ENCODE data around the gene DHX32. TPM values are rescaled to one million over a fixed set of nuclear protein-coding genes. Genes with fewer than 3 reads are reported as not detected.

Gene DHX32, protein sequence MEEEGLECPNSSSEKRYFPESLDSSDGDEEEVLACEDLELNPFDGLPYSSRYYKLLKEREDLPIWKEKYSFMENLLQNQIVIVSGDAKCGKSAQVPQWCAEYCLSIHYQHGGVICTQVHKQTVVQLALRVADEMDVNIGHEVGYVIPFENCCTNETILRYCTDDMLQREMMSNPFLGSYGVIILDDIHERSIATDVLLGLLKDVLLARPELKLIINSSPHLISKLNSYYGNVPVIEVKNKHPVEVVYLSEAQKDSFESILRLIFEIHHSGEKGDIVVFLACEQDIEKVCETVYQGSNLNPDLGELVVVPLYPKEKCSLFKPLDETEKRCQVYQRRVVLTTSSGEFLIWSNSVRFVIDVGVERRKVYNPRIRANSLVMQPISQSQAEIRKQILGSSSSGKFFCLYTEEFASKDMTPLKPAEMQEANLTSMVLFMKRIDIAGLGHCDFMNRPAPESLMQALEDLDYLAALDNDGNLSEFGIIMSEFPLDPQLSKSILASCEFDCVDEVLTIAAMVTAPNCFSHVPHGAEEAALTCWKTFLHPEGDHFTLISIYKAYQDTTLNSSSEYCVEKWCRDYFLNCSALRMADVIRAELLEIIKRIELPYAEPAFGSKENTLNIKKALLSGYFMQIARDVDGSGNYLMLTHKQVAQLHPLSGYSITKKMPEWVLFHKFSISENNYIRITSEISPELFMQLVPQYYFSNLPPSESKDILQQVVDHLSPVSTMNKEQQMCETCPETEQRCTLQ
- polyA plus RNA-seq (37.8 to 48.3 TPM (median 46.7 TPM) in 3 replicates), polyA minus RNA-seq (10.7 to 64.3 TPM (median 49.7 TPM) in 3 replicates)
- polyA plus RNA-seq (2011; ENCODE audit: low read depth): 50.1 TPM
- 27.1 and 51.3 TPM in 2 replicates for polyA plus RNA-seq (2011; cell fraction: cytosol; rRNA removed)
- polyA plus RNA-seq (2011; cell fraction: nucleus; rRNA removed): 51.3 and 53.9 TPM in 2 replicates
- polyA plus RNA-seq (2012; ENCODE audit: low replicate concordance): 27.2 and 35.4 TPM in 2 replicates
- 40.1 TPM for polyA minus RNA-seq (2011; cell fraction: cytosol; rRNA and poly(A)+ RNA removed)
- polyA minus RNA-seq (2011; cell fraction: nucleus; rRNA and poly(A)+ RNA removed): 24.5 and 46.8 TPM in 2 replicates

DNA sequence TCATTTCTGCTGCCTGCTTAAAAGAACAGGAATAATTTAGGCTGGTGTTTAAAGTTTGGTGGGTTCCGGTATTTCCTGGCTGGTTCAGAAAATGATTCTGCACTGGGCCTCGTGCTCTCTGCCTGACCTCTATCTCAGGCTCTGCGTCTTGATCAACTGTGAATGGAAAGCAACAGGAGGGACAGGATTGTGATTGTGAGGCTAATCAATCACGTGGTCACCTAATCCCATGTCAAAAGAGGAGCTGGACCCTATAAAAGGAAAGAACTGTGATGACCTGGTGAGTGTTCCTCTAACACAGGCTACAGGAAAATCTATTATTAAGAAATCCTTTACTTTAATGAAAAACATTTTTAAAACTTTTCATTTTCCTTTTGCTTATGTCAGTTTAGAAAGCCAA, at the start of gene DHX32:
Gene DHX32, minus strand, starts transcription at position 101 of the 400 bp plus-strand sequence. CDS start 468 bp downstream, outside the sequence.
- dilution Hi-C loops (cut with MboI; ENCODE audit: extremely low pct_ligation_motif_present, low sequenced_read_pairs): no loop called here
- DNase-seq (ENCODE audit: low read depth, low spot score) (no peak), FAIRE-seq (no peak)
- Histone ChIP-seq H3K9me1 (ENCODE audit: control insufficient read depth, extremely low read depth, insufficient read depth, low read length) (no peaks in the 10 kb centered on the region), H3K4me3 (ENCODE audit: control insufficient read depth in 2 of 3, extremely low read depth in 1 of 3, insufficient read depth in 2 of 3, low read depth in 1 of 3, low read length in 3 of 3) (no peak within 1 kb of the TSS), H3K9me3 (ENCODE audit: control insufficient read depth, low read depth, low read length) (peaks cover 2% of the 10 kb centered on the region), H3K27ac (ENCODE audit: control insufficient read depth, insufficient read depth, low read length) (no peak within 1 kb of the TSS), H3K9ac (ENCODE audit: control insufficient read depth, extremely low read depth, insufficient read depth, low read length) (no peak within 1 kb of the TSS), H2AFZ (ENCODE audit: control insufficient read depth, low read length) (no peak within 1 kb of the TSS), H3K36me3 (ENCODE audit: control insufficient read depth in 2 of 2, extremely low read depth in 1 of 2, insufficient read depth in 2 of 2, low read length in 2 of 2) (peaks cover 8 to 17% of the 10 kb centered on the region in 2 experiments), H4K20me1 (ENCODE audit: control insufficient read depth, extremely low read depth, insufficient read depth, low read length) (no peaks in the 10 kb centered on the region), H3K4me2 (ENCODE audit: control insufficient read depth, extremely low read depth, insufficient read depth, low read depth, low read length) (no peak within 1 kb of the TSS), H3K4me1 (ENCODE audit: control insufficient read depth, extremely low read depth, insufficient read depth, low read length) (peaks cover 11% of the 10 kb centered on the region), H3K79me2 (ENCODE audit: control insufficient read depth, insufficient read depth, low read length) (peaks cover 23% of the 10 kb centered on the region), H3K27me3 (ENCODE audit: control insufficient read depth, extremely low read depth, insufficient read depth, low read length) (no peaks in the 10 kb centered on the region)
- TF ChIP-seq CTCF (optimal IDR thresholded peaks at IDR 0.05 in 1 of 3, IDR thresholded peaks at IDR 0.05 in 1 of 3, conservative IDR thresholded peaks at IDR 0.05 in 1 of 3; ENCODE audit: extremely low read depth in 1 of 3, insufficient read depth in 2 of 3, low read length in 3 of 3) (no peak), EZH2 (IDR thresholded peaks at IDR 0.05; ENCODE audit: low read length) (no peak)

DNA sequence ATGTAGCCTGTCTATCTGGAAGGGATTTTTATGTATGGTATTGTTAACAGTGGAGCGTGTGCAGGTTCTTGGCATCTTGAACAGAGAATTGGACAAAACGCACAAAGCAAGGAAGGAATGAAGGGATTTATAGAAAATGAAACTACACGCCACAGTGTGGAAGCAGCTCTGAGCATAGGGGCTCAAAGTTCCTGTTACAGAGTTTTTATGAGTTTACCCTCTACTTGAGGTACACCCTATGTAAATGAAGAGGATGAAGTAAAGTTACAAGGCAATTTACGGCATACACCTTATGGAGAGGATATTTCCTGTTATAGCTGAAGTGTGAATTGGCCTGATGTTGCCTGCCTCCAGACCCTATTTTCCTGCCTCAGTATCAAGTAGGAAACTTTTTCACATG, 48.5 kb upstream of the DHX32 start:
- no peak overlapping the region for H3K4me2 ChIP-seq (ENCODE audit: control insufficient read depth, extremely low read depth, insufficient read depth, low read depth, low read length)
- peaks cover 2% of the 10 kb centered on the region for H3K9me3 ChIP-seq (ENCODE audit: control insufficient read depth, low read depth, low read length)
- dilution Hi-C loops (cut with MboI; ENCODE audit: extremely low pct_ligation_motif_present, low sequenced_read_pairs): no loop called here
- H4K20me1 ChIP-seq (ENCODE audit: control insufficient read depth, extremely low read depth, insufficient read depth, low read length): no peaks in the 10 kb centered on the region
- TF ChIP-seq CTCF (optimal IDR thresholded peaks at IDR 0.05 in 1 of 3, IDR thresholded peaks at IDR 0.05 in 1 of 3, conservative IDR thresholded peaks at IDR 0.05 in 1 of 3; ENCODE audit: extremely low read depth in 1 of 3, insufficient read depth in 2 of 3, low read length in 3 of 3) (no peak), EZH2 (IDR thresholded peaks at IDR 0.05; ENCODE audit: low read length) (no peak)
- no peaks in the 10 kb centered on the region for H3K27me3 ChIP-seq (ENCODE audit: control insufficient read depth, extremely low read depth, insufficient read depth, low read length)
- no peak overlapping the region for H2AFZ ChIP-seq (ENCODE audit: control insufficient read depth, low read length)
- no peaks in the 10 kb centered on the region for H3K4me1 ChIP-seq (ENCODE audit: control insufficient read depth, extremely low read depth, insufficient read depth, low read length)
- H3K27ac ChIP-seq (ENCODE audit: control insufficient read depth, insufficient read depth, low read length): no peak overlapping the region
- DNase-seq (ENCODE audit: low read depth, low spot score) (no peak), FAIRE-seq (no peak)
- no peaks in the 10 kb centered on the region for H3K36me3 ChIP-seq (ENCODE audit: control insufficient read depth in 2 of 2, extremely low read depth in 1 of 2, insufficient read depth in 2 of 2, low read length in 2 of 2)
- H3K9ac ChIP-seq (ENCODE audit: control insufficient read depth, extremely low read depth, insufficient read depth, low read length): no peak overlapping the region
- no peak overlapping the region for H3K4me3 ChIP-seq (ENCODE audit: control insufficient read depth in 2 of 3, extremely low read depth in 1 of 3, insufficient read depth in 2 of 3, low read depth in 1 of 3, low read length in 3 of 3)
- H3K9me1 ChIP-seq (ENCODE audit: control insufficient read depth, extremely low read depth, insufficient read depth, low read length): no peaks in the 10 kb centered on the region
- H3K79me2 ChIP-seq (ENCODE audit: control insufficient read depth, insufficient read depth, low read length): no peaks in the 10 kb centered on the region
